GM21737 (cell line): ENCODE results near the gene NPHP4.

Source experiments
- ATAC-seq: cut with Tn5 transposase; IDR thresholded peaks from one replicate; pipeline ENCODE4 v1.9.1; 2021; ENCODE audit warnings: mild to moderate bottlenecking, moderate library complexity; ENCODE audit not compliant: unreplicated experiment

Gene NPHP4

DNA sequence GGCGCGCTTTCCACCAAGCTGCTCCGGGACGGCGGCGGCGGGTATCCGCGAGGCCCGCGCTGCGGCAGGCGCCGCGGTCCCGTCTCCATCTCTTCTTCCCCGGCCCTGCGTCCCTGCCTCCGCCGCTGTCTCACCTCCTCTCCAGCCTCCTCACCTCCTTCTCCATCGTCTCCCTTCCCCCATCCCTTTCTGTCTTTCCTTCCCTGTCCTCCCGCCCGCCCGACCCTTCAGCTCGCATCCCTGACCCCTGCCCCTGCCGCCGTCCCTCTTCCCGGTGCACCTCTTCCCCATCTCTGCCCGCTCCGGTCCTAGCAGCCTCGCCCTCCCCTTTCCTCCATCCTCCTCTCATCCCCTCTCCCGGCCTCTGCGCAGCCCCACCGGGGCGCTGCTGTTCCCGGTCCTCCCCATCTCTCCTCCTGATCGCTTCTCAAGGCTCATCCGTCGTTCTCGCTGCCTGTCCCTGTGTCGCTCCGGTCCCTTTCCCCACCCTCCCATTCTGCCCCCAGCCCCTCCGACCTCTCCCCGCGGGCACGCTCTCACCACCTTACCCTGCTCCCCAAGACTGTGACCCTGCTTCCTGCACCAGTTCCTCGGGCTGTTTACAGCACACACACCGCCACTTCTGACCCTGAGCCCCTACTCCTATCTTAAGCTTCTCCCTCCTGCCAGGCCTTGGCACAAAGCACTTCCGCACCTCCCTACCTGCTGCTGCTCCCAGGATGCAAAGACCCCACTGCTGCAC is 760 bp upstream of the NPHP4 start:
- no peak for ATAC-seq

GRCh38 chr1:5991381-5992025 is 722 bp downstream of the NPHP4 start:
- peak; percentile 16 for ATAC-seq

- no peak for ATAC-seq
Observed at GRCh38 chr1:5990913-5991312, 1.3 kb downstream of the NPHP4 start.

DNA sequence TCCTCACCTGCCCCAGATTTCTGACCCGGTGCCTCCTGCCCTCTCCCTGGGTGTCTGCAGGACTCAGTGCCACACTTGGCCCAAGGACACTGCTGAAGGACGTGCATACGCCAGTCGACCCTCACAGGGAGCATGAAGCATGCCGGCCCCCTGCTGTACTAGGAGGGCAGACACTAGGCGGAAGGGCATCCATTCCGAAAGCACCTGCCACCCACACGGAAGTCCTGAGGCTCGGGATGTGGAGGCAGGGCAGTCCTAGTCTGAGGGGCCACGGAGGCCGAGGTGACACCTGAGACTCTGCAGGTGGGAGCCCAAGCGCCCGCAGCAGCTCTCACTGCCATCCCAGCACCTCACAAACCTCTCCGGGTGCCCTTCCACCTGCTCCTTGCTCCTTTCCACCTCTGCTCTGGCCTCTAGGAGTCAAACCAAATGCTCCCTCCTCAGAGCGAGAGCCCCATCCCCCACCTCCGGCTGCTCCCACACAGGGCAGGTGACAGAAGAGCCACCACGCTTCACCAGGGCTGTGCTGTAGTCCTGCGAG is 2.4 kb downstream of the NPHP4 start:
- no peak for ATAC-seq

GRCh38 chr1:5989286-5989605 is 3.0 kb downstream of the NPHP4 start:
- ATAC-seq: no peak

DNA sequence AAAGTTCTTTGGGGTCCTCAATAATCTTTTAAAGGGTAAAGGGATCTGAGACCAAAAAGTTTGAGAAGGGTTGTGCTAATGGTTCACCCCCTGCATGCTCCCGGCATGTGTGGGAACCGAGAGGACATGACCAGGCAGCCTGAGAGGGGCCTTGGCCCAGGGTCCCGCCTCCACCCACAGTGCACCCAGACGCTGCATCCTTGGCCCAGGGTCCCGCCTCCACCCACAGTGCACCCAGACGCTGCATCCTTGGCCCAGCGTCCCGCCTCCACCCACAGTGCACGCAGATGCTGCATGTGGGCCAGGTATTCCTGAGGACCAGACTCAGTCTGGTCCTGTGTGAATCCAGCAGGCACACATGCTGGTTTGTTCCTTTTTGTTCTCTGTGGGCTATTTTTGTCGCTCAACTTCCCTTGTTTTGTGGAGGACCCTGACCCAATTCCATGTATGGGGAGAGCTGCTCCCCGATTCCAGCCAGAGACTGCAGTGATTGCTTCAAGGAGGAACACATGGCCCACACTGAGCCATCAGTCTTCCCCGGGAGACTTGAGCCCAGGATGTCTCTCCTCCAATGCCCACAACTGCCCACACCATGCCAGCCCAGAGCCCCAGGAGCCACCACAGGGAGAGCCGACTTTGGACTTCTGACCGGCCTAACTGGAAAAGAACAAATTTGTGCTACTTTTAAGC is 3.5 kb downstream of the NPHP4 start:
- ATAC-seq: no peak

DNA sequence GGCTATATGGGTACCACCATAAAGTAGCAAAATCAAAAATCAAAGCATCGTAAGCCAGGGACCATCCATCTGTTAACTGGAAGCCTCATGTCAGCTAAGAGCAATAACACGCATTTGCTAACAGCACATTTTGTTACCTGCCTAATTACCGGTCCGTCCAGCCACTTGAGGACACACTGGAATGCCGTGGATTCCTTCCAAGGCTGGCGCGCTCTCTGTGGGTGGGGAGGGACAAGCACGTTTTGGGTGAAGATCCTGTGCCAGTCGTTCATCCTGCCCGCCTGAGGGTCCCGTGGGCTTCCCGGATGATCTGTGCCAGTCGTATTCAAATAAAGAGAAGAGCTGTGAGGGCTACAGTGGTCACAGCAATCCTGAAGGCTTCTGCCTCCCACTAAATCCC is 6.2 kb downstream of the NPHP4 start:
- ATAC-seq: no peak

DNA sequence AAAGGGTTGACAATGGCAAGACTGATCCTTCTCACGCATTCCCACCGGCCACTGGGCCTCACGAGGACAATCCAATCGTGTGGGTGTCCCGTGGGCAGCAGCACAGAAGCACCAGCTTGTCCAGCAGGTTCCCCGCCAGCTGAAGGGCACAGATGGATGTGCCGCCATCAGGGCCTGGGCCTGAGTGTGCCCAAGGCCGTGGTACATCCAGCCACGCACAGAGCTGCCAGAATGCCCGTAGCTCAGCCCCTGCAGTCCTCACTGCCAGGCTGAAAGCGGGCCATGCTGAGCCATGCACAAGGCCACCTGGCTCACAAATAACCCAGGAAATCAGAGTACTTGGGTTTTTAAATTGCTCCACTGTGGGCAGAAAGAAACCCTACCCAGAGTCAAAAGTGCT is 7.0 kb downstream of the NPHP4 start:
- no peak for ATAC-seq

GRCh38 chr1:5983361-5984103 is 8.7 kb downstream of the NPHP4 start:
- no peak for ATAC-seq

DNA sequence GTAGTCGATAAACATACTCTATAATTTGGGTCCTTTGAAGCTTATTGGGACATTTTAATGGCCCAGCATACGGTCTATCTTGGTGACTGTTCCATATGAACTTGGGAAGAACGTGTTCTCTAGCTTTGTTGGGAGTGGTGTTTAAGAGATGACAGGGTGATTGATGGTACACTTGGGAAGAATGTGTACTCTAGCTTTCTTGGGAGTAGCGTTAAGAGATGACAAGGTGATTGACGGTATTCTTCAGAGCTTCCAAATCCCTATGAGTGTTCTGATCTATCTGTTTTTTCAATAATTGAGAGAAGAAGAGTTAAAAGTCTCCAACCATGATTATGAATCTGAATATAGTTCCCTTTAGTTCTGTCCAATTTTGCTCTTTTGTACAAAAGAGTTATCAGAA is 9.4 kb downstream of the NPHP4 start:
- ATAC-seq: no peak

DNA sequence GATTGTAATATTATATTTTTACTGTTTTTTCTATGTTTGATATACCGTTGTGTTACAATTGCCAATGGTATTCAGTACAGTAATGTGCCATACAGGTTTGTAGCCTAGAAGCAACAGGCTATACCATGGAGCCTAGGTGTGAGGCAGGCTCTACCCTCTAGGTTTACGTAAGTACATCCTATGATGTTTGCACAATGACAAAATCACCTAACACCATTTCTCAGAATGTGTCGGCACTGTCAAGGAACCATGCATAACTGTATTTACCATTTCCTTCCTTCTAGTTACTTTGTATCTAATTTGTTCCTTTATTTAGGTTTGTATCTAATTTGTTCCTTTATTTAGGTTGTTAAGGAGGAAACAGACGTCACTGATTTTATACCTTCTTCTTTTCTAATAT is 9.9 kb downstream of the NPHP4 start:
- no peak for ATAC-seq

GRCh38 chr1:5981009-5981380 is 11.2 kb downstream of the NPHP4 start:
- no peak for ATAC-seq

GRCh38 chr1:5980314-5981008 is 11.8 kb downstream of the NPHP4 start:
- no peak for ATAC-seq

GRCh38 chr1:5979536-5980313 is 12.5 kb downstream of the NPHP4 start:
- ATAC-seq: no peak

DNA sequence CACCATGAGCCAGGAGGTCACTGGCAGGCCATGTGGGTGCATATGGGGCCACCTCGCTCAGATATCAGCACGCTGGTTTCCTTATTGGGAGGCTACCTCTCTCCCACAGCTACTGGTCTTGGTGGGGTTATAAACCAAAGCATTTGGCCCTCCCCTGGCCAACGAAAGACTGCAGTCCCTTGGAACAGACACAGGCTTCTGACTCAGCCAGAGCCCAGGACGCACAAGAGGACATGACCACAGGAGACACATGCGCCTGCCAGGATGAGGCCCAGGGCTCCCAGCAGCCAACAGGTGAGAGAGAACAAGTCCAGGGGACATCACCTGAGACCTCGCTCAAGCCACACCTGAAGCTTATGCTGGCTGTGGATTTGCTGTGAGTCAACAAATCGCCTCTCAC is 13.8 kb downstream of the NPHP4 start:
- no peak for ATAC-seq

GRCh38 chr1:5977494-5978444 is 14.5 kb downstream of the NPHP4 start:
- ATAC-seq: no peak

DNA sequence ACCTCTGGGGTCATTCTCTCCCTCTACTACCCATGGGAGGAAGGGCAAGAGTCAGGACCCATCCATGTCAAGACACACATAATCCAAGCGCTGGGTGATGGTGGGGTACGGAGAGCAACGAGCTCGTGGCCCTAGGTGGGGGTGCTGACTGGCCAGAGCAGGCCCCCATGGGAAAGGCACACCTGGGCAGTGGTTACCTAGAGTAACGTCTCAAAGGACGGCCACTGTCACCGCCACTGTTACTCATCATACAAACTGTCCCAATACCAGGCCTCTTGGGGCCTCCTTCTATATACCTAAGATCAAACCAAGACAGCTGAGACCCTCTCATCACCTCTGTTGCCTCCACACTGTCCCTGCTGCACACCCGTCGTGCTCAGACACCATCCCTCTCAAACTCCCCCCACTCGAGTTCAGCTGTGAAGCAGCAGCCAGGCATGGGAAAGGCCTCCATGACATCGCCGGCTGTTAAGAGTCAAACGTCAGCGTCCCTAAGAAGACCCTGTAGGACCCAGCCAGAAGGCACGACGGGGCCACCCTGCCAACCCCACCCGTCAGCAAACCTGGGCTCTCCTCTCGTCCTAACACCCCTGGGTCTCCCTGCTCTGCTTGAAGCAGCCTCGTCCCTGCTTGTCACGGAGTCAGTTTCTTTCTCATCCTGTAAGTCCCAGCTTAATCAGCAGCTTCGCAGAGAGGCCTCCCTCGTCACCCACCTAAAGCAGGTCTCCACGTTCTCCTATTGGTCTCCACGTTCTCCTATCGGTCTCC is 15.3 kb downstream of the NPHP4 start:
- ATAC-seq: no peak

- ATAC-seq: no peak
Observed at GRCh38 chr1:5976231-5976630, 16.0 kb downstream of the NPHP4 start.
